HG02973 (cell line): ENCODE measurements around the gene MTMR3.
"Not testable (repeated sequence)": the region's sequence is repeated elsewhere in the genome, so short reads cannot be mapped to it uniquely, and the experiment has no call there.

Experiments
- ATAC-seq: cut with Tn5 transposase; IDR thresholded peaks from one replicate; pipeline ENCODE4 v1.9.1; 2021; ENCODE audit warnings: moderate library complexity; ENCODE audit not compliant: unreplicated experiment

MTMR3 gene

GRCh38 chr22:29954203-29954855, 71.4 kb downstream of the MTMR3 start:
- ATAC-seq, result no peak

DNA sequence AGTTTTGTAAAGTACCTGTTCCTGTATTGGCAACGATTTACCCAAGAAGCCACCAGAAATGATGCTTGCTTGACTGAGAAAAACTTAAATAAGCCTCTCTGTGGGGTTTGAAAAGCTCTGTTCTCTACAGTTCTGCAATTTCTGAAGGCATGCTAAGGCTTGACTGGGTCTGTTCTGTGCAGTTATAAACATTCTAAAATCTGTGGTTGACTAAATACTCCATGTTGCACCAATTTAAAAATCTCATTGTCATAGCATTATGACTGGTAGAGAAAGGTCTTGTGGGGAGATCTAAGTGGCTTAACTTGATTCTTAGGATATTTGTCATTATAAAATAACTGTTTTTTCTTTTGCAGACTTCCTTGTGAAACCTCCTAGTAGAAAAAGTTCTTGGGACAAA, 73.7 kb downstream of the MTMR3 start:
- no peak for ATAC-seq

DNA sequence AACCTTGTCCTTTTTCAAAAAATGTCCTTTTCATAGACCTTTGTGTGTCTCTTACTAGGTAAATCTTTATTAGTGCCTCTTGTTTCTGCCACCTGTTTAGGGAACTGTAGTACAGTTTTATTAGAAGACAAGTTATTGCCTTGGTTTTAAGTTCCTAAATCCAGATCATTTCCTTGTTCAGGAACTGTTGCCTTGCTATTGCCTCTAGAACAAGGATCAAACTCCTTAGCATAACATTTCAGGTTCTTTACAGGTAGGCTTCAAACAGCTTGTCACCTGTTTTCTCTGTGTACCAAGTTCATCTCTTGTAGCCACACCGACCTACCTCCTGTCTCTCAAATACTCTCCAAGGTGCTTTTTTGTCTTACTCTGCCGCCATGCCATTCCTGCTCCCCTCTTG, 75.2 kb downstream of the MTMR3 start:
- ATAC-seq, result no peak

DNA sequence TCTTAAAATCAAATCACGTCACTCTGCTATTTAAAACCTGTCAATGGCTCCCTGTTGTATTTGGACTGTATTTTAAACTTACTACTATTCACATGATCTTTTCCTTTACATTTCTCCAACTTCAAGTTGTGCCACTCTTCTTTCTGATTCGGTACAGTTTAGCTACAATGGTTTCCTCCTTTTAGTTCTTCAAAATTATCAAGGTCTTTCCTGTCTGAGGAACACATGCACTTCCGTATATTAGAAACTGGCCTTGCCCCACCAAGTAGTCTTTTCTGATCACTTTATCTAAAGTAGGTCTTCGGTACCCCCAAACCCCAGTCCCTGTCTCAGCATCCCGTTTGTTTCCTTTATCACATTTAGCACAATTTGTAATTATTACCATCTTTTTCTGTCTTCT, 81.8 kb downstream of the MTMR3 start:
- ATAC-seq, result no peak

DNA sequence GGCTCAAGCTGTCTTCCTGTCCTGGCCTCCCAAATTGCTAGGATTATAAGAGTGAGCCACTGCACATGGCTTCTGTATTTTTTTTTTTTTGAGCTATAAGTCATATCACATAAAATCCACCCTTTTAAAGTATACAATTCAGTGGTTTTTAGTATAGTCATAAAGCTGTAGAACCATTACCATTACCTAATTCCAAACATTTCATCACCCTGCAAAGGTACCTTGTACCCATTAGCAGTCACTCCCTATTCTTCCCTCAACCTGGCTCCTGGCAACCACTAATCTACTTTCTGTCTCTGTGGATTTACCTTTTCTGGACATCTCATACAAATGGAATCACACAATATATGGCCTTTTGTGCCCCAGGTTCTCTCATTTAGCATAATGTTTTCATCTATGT, 84.5 kb downstream of the MTMR3 start:
- no peak for ATAC-seq

DNA sequence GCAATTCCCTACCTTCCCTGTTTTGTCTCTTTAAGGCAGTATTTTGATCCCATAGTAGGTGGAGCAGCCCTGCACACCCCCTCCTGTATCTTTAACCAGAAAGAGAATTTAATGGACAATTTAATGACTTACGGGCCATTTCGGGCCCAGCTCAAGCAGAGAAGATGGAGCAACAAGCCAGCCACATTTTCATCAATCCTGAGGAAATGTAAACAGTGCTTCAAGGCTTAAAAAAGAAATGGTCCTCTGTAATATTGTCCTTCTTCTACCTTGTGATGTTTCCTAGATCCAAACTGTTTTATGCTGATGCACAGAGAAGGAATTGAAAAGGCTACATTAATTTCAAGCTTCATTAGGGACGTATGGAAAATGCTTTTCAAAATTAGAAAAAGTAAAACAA, 88.6 kb downstream of the MTMR3 start:
- ATAC-seq, result no peak

DNA sequence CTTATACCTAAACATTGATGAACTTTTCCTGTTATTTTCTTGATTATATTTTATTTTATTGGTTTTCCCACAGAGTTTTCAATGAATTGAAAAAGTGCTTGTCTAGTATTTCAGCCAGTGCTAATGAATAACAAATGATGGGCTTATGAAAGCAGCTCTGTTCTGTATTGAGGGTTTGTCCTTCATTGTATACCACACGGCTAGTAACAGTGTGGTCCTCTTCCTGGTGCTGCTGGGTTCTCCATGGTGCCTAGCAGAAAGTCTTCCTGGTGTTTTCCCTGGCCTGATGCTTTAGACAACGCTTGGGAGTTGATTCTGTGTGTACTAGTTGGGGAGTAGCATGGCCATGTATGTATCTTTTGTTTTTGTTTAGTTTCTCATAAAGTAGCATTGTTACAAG, 89.1 kb downstream of the MTMR3 start:
- no peak for ATAC-seq

DNA sequence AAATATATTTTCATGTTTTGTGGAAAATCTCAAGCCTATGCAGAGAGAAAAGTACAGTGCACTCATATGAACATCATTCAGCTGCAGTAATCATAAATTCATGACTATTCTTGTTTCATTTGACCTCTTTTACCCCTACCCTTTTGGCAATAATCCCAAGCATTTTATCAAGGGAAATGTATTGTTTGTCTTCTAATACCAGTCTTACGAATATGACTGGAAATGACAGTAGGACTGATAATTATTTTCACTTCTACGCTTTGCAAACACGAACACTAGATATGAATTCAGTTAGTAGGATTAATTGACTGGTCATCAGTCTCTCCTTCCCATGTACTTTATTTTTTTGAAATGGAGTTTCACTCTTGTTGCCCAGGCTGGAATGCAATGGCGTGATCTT, 90.3 kb downstream of the MTMR3 start:
- no peak for ATAC-seq

DNA sequence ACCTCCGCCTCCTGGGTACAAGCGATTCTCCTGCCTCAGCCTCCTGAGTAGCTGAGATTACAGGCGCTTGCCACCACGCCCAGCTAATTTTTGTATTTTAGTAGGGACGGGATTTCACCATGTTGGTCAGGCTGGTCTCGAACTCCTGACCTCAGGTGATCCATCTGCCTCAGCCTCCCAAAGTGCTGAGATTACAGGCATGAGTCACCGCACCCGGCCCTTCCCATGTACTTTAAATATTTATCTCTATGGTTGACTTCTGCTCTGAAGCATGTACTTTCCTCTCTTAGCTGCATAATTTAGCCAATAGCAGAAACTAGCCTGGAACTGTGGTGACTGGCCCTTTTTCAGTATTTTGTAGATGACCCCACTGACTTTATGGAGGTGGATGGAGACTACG, 90.7 kb downstream of the MTMR3 start:
- not testable (repeated sequence) for ATAC-seq

DNA sequence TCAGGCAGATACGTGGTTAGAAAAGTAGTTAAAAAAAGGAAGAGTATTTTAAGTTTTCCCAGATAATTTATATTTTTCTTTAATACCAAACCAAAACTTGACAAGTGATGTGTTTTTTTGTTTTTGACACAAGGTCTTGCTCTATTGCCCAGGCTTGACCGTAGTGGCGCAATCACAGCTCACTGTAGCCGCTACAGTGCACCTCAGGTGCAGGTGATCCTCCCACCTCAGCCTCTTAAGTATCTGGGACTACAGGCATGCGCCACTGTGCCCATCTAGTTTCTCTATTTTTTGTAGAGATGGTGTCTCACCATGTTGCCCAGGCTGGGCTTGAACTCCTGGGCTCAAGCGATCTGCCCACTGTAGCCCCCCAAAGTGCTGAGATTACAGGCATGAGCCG, 92.5 kb downstream of the MTMR3 start:
- ATAC-seq, result no peak

DNA sequence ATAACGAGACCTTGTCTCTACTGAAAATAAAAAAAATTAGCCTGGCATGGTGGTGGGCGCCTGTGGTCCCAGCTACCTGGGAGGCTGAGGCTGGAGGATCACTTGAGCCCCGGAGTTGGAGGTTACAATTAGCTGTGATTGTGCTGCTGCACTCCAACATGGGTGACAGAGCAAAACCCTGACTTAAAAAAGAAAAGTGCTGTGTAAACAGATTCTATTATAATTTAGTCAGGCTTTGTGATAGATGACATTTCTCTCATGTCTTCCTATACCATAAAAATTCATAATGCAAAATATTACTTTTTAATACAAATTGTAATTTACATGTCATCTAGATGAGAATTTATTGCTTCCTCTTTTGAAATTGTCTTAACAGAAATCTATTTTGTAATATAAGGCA, 94.1 kb downstream of the MTMR3 start:
- ATAC-seq, result no peak

DNA sequence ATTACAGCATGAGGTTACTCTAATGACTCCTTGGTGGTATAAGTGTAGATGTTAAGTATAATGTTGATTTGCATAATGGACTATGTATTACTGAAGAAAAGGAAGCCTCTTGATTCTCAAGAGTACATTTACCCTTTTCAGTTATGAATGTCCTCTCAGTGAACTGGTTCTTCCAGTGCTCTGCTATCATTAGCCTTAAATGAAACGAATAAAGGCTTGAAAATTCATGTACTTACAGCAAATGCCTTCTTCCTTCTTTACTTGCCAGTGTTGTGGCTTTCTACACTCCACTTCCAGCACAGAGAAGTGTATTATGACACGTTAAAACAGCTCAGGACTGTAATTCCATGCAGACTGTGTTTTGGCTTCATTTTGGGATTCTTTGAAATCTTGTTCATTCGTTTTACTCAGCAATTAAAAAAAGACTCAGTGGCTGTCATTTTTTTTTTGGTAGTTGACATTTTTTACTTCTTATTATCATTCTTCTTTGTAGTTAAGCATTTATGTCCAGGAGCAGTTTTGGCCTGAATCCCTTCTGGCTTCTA, 96.9 kb downstream of the MTMR3 start:
- ATAC-seq, result peak; percentile 65

DNA sequence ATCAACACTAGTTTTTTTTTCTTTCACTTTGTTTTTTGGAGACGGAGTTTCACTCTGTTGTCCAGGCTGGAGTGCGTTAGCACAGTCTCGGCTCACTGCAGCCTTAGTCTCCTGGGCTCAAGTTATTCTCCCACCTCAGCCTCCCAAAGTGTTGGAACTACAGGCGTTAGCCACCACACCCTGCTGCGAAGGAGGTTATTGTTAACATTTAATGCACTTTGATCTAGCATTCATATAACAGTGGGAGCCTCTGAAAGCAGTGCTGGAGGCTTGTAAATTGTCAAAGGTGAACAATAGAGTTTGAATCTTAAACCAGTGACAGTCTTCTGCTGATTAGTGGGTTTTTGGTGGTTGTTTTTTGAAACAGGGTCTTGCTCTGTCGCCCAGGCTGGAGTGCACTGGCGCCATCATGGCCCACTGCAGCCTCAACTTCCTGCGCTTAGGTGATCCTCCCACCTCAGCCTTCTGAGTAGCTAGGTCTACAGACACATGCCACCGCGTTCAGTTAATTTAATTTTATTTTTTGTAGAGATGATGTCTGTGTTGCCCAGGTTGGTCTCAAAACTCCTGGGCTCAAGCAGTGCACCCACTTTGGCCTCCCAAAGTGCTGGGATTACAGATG, 100.4 kb downstream of the MTMR3 start:
- ATAC-seq, result no peak

- no peak for ATAC-seq
Measured at GRCh38 chr22:29985912-29986311, 102.9 kb downstream of the MTMR3 start.

DNA sequence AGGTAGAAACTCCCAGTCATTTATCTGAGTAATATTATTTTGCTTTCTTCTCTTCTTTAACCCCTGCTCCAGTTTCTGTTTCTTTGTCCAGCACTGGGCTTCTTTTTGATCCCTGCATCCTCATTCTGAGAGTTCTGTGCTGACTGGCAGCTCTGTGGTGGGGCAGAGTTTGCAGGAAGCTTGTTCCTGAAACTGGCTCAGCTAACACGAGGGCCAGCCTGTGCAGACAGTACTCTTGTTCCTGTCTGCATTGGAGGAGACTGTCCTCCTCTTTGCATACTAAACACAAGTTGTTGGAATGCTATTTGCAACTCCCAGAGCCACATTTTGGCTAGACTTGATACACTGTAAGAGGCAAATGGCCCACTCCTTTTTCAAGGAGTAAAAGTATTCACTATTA, 104.2 kb downstream of the MTMR3 start:
- no peak for ATAC-seq

DNA sequence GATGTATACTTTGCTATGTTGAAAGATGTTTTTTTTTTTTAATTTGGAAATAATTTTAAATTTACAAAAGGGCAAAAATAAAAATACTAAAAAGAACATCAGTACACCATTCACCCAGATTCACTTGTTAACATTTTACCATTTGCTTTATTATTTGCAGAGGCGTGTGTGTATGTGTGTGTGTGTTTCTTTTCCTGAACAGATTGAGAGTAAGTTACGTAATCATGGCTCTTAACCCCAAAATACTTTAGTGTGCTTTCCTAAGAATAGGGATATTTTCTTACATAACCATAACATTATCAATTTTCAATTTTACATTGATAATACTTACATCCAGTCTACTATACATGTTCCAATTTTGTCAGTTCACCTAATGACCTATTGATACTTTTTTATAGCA, 105.7 kb downstream of the MTMR3 start:
- no peak for ATAC-seq

DNA sequence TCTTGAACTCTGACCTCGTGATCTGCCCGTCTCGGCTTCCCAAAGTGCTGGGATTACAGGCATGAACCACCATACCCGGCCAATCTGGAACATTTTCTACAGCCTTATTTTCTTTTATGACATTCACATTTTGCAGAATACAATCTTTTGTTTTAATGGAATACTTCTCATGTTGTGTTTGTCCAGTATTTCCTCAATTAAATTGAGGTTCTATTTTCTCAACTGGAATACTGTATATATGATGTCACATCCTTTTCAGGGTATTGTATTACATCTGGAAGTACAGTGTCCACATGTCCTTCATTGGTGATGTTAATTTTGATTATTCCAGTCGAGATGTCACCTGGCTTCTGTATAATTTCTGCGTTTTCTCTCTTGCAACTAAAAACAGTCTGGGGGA, 106.5 kb downstream of the MTMR3 start:
- no peak for ATAC-seq

- no peak for ATAC-seq
Measured at GRCh38 chr22:29992341-29993275, 109.6 kb downstream of the MTMR3 start.

- no peak for ATAC-seq
Measured at GRCh38 chr22:29994027-29994715, 111.2 kb downstream of the MTMR3 start.

DNA sequence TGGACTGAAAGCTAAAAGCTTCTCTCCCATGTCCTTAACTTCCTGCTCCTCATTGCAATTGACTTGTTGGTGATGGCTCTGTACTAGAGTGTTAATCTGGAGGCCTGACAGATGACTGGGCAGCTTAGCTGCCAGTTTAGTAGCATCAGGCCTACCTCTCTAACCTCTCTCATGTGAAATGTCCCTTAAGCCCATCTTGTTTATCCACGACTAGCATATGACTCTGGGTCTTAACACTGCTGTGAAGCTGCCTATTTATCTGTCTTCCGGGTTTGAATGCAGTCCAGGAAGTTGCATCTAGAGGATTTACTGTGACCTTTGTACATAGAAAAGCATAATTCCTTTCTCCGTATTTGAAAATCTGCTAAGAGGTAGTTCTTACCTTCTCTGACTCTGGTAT, 112.0 kb downstream of the MTMR3 start:
- ATAC-seq, result no peak

DNA sequence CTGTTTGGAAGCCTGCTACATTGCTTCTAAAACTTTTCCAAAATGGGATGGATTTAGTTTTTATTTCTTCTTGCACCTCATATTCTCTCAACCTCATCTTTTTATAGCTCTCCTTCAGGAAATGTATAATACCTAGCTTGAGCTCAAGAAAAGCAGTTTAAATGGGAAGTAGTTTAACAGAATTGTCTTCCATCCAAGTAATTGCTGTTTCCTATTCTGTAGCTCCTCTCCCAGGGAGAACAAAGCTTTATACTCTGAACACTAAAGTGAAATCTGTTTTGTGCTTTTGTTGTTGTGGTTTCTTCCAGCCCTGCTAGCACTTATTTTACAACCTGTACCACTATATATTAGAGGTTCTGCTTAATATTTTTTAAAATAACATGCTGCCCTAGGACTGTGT, 114.1 kb downstream of the MTMR3 start:
- ATAC-seq, result no peak
